Measurements from ENCODE around the gene KDM7A. TPM values are rescaled to one million over a fixed set of nuclear protein-coding genes. Genes with fewer than 3 reads are reported as not detected.

KDM7A gene
- polyA plus RNA-seq, 1 of the 3 experiments (the other 2 are of a cell fraction) = 0.94 TPM

DNA sequence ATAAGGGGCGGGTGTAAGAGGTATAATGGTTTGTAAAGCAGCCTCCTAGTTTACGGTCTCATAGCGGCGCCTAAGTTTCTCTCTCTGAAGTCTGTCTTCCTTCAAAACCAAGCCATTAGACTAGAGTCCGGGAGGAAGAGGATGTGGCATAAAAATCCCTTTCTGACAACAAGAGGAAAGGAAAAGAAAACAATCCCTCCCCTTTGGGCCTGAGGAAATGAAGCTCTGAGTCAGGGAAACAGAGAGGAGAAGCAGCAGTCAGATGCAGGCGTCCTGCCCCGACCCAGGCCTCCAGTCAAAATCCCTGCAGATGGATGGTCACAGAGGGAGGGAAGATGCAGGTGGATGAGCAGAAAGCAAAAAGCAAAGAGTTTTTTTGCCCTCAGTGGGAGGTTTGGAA, 137.7 kb downstream of the KDM7A start:
- POLR2A ChIA-PET = no interaction called here

DNA sequence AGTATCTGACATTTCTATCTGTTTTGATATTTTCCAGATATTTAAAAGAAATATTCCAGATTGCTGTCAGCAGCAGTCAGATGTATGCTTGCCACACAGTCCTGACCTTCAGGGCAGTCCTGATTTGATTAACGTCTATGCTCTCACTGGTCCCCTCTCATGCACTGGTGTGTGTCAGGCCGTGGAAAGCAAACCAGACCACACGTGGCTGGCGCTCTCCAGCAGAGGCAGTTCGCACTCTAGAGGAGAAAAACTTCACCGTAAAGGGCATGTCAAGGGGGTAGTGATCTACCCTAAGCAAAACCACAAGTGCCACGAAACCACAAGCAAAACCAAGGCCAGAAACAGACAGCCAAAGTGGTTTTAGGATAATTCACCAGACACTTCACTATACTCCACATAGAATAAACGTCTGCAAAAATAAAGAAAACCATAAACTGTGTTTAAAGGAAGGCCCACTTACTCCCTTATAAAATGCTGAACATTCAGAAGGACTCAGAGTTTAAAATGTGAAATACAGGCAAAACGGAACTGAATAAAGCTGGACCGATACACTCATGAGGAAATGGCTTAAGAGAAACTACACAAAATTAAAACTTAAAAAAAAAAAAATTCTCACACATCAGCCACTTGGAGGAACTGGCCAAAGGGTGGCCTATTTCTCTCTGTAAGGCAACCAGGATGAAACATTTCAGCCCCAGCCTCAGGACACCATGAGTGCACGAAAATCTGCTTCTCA, 140.4 kb downstream of the KDM7A start:
- Histone ChIP-seq H3K9ac (no peak overlapping the region), H3K36me3 (replicated peaks in 1 of 2; ENCODE audit: control insufficient read depth in 1 of 2, insufficient read depth in 2 of 2, low read length in 1 of 2) (no peaks in the 10 kb centered on the region), H3K9me2 (no peaks in the 10 kb centered on the region), H3F3A (replicated peaks; ENCODE audit: insufficient read depth) (peaks cover 29% of the 10 kb centered on the region), H3K9me3 (no peaks in the 10 kb centered on the region), H3K4me2 (0 out of 2 replicates have a peak overlapping the region, but pooled peaks have one; percentile 26), H3K27me3 (ENCODE audit: insufficient read depth) (no peaks in the 10 kb centered on the region), H2AFZ (ENCODE audit: low read depth) (no peak overlapping the region), H3K79me2 (ENCODE audit: insufficient read depth) (no peaks in the 10 kb centered on the region), H3K4me3 (ENCODE audit: low read depth in 2 of 2, low read length in 1 of 2) (0 out of 4 replicates have a peak overlapping the region, but pooled peaks of 1 of the 2 experiments have one; percentile 15), H4K20me1 (ENCODE audit: insufficient read depth) (no peaks in the 10 kb centered on the region), H3K4me1 (ENCODE audit: control insufficient read depth in 1 of 2, insufficient read depth in 2 of 2, low read depth in 1 of 2, low read length in 1 of 2) (peaks cover 32 to 33% of the 10 kb centered on the region in 2 experiments), H3K27ac (ENCODE audit: low read depth in 2 of 2, low read length in 1 of 2) (peak overlapping the region in 1 of 2 experiments; percentile 80; a peak in 2 of 4 replicates)
- ChIA-PET CTCF (interaction anchor here (1.3 kb wide), 1 partner anchor 9 kb away, joined by 5 read pairs; no protein-coding TSS in a partner anchor), POLR2A (no interaction called here)
- WGBS (ENCODE audit: low lambda C conversion rate) = 56% methylated on average over 11 of the region's 11 CpGs
- DNase-seq = peak; percentile 88
- TF ChIP-seq FOSL2 (IDR thresholded peaks at IDR 0.05; ENCODE audit: borderline replicate concordance, low read depth) = no peak
- TF ChIP-seq TEAD4 (IDR thresholded peaks at IDR 0.05; ENCODE audit: borderline replicate concordance, insufficient read depth) = peak; percentile 69
- TF ChIP-seq SMC3 (IDR thresholded peaks at IDR 0.05; ENCODE audit: low read depth, low read length) = peak; percentile 19; the same call in 1 of the 2 replicates
- TF ChIP-seq, protein P1, sequence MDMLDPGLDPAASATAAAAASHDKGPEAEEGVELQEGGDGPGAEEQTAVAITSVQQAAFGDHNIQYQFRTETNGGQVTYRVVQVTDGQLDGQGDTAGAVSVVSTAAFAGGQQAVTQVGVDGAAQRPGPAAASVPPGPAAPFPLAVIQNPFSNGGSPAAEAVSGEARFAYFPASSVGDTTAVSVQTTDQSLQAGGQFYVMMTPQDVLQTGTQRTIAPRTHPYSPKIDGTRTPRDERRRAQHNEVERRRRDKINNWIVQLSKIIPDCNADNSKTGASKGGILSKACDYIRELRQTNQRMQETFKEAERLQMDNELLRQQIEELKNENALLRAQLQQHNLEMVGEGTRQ (IDR thresholded peaks at IDR 0.05; ENCODE audit: borderline replicate concordance, low read depth, low read length) = no peak
- TF ChIP-seq RFX5 (IDR thresholded peaks at IDR 0.05; ENCODE audit: low read length) = peak; percentile 6; the same call in 1 of the 2 replicates
- TF ChIP-seq EP300 (IDR thresholded peaks at IDR 0.05; ENCODE audit: borderline replicate concordance in 1 of 2, low read depth in 1 of 2, low read length in 1 of 2) = peak; percentile 53 to 100; a peak in 3 of 4 replicates
- peak; percentile 99 for TF ChIP-seq FOXJ3 (CRISPR knock-in tag; IDR thresholded peaks at IDR 0.05)
- peak; percentile 100 for TF ChIP-seq RCOR1 (IDR thresholded peaks at IDR 0.05; ENCODE audit: low read length)
- no peak for TF ChIP-seq TAF1 (IDR thresholded peaks at IDR 0.05; ENCODE audit: borderline replicate concordance, low read depth, low read length)
- TF ChIP-seq, protein P2, sequence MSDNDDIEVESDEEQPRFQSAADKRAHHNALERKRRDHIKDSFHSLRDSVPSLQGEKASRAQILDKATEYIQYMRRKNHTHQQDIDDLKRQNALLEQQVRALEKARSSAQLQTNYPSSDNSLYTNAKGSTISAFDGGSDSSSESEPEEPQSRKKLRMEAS (IDR thresholded peaks at IDR 0.05; ENCODE audit: low read depth) = peak; percentile 91
- peak; percentile 85; the same call in 1 of the 2 replicates for TF ChIP-seq SIN3A (IDR thresholded peaks at IDR 0.05; ENCODE audit: borderline replicate concordance, low read depth, low read length)
- TF ChIP-seq MEF2A (IDR thresholded peaks at IDR 0.05; ENCODE audit: borderline replicate concordance, low read depth) = no peak
- TF ChIP-seq GATA2 (CRISPR knock-in tag; IDR thresholded peaks at IDR 0.05) = peak; percentile 99
- peak; percentile 44; the same call in 1 of the 2 replicates for TF ChIP-seq NFIC (IDR thresholded peaks at IDR 0.05; ENCODE audit: borderline replicate concordance)

More for the DNA sequence above, 137.7 kb downstream of the KDM7A start:
- no peak overlapping the region for H3K9ac ChIP-seq
- H3F3A ChIP-seq (replicated peaks; ENCODE audit: insufficient read depth) = peaks cover 10% of the 10 kb centered on the region
- H3K27ac ChIP-seq (ENCODE audit: low read depth in 2 of 2, low read length in 1 of 2) = no peak overlapping the region
- peaks cover 25 to 27% of the 10 kb centered on the region in 2 experiments for H3K4me1 ChIP-seq (ENCODE audit: control insufficient read depth in 1 of 2, insufficient read depth in 2 of 2, low read depth in 1 of 2, low read length in 1 of 2)
- H3K4me3 ChIP-seq (ENCODE audit: low read depth in 2 of 2, low read length in 1 of 2) = no peak overlapping the region
- no peaks in the 10 kb centered on the region for H3K79me2 ChIP-seq (ENCODE audit: insufficient read depth)
- H2AFZ ChIP-seq (ENCODE audit: low read depth) = no peak overlapping the region
- H4K20me1 ChIP-seq (ENCODE audit: insufficient read depth) = no peaks in the 10 kb centered on the region
- no peaks in the 10 kb centered on the region for H3K9me2 ChIP-seq
- CTCF ChIA-PET = interaction anchor here (1.0 kb wide), 1 partner anchor 29 kb away, joined by 3 read pairs; no protein-coding TSS in a partner anchor
- no peaks in the 10 kb centered on the region for H3K36me3 ChIP-seq (replicated peaks in 1 of 2; ENCODE audit: control insufficient read depth in 1 of 2, insufficient read depth in 2 of 2, low read length in 1 of 2)
- H3K4me2 ChIP-seq = no peak overlapping the region
- no peak for TF ChIP-seq FOXM1 (IDR thresholded peaks at IDR 0.05; ENCODE audit: low read depth)
- no peak for TF ChIP-seq ELF1 (IDR thresholded peaks at IDR 0.05)
- TF ChIP-seq, protein P3, sequence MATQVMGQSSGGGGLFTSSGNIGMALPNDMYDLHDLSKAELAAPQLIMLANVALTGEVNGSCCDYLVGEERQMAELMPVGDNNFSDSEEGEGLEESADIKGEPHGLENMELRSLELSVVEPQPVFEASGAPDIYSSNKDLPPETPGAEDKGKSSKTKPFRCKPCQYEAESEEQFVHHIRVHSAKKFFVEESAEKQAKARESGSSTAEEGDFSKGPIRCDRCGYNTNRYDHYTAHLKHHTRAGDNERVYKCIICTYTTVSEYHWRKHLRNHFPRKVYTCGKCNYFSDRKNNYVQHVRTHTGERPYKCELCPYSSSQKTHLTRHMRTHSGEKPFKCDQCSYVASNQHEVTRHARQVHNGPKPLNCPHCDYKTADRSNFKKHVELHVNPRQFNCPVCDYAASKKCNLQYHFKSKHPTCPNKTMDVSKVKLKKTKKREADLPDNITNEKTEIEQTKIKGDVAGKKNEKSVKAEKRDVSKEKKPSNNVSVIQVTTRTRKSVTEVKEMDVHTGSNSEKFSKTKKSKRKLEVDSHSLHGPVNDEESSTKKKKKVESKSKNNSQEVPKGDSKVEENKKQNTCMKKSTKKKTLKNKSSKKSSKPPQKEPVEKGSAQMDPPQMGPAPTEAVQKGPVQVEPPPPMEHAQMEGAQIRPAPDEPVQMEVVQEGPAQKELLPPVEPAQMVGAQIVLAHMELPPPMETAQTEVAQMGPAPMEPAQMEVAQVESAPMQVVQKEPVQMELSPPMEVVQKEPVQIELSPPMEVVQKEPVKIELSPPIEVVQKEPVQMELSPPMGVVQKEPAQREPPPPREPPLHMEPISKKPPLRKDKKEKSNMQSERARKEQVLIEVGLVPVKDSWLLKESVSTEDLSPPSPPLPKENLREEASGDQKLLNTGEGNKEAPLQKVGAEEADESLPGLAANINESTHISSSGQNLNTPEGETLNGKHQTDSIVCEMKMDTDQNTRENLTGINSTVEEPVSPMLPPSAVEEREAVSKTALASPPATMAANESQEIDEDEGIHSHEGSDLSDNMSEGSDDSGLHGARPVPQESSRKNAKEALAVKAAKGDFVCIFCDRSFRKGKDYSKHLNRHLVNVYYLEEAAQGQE (IDR thresholded peaks at IDR 0.05; ENCODE audit: low read depth, low read length) = no peak
- no peak for TF ChIP-seq POLR2AphosphoS5 (IDR thresholded peaks at IDR 0.05; ENCODE audit: low read depth, low read length)
- TF ChIP-seq, protein P4, sequence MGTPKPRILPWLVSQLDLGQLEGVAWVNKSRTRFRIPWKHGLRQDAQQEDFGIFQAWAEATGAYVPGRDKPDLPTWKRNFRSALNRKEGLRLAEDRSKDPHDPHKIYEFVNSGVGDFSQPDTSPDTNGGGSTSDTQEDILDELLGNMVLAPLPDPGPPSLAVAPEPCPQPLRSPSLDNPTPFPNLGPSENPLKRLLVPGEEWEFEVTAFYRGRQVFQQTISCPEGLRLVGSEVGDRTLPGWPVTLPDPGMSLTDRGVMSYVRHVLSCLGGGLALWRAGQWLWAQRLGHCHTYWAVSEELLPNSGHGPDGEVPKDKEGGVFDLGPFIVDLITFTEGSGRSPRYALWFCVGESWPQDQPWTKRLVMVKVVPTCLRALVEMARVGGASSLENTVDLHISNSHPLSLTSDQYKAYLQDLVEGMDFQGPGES (IDR thresholded peaks at IDR 0.05; ENCODE audit: low read depth, low read length) = no peak
- no peak for TF ChIP-seq TCF12 (IDR thresholded peaks at IDR 0.05)
- no peaks in the 10 kb centered on the region for H3K27me3 ChIP-seq (ENCODE audit: insufficient read depth)
- no peaks in the 10 kb centered on the region for H3K9me3 ChIP-seq
- no peak for DNase-seq
- WGBS (ENCODE audit: low lambda C conversion rate) = 96% methylated on average over 7 of the region's 7 CpGs
